ENCODE data around the gene SEMA3C. TPM values are rescaled to one million over a fixed set of nuclear protein-coding genes. Genes with fewer than 3 reads are reported as not detected.

SEMA3C gene
- total RNA-seq, 2 donors from 2014 or later: 0.09 to 0.15 TPM

DNA sequence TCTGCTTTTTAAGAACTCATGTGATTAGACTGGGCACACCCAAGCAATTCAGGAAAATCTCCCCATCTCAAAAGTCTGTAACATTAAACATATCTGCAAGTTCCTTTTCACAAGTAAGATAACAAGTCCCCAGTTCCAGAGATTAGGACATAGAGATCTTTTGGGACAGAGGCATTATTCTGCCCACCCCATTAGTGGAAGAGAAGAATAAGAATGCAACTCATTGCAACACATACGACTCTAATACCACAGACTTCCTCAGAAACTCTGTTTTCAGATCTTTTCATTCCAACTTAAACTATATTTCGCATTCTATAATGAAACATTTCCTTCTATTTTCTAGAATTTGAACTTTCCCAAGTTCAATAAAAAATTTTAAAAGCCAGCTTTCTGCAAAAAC, 137.7 kb downstream of the SEMA3C start:
- TF ChIP-seq, protein P1, sequence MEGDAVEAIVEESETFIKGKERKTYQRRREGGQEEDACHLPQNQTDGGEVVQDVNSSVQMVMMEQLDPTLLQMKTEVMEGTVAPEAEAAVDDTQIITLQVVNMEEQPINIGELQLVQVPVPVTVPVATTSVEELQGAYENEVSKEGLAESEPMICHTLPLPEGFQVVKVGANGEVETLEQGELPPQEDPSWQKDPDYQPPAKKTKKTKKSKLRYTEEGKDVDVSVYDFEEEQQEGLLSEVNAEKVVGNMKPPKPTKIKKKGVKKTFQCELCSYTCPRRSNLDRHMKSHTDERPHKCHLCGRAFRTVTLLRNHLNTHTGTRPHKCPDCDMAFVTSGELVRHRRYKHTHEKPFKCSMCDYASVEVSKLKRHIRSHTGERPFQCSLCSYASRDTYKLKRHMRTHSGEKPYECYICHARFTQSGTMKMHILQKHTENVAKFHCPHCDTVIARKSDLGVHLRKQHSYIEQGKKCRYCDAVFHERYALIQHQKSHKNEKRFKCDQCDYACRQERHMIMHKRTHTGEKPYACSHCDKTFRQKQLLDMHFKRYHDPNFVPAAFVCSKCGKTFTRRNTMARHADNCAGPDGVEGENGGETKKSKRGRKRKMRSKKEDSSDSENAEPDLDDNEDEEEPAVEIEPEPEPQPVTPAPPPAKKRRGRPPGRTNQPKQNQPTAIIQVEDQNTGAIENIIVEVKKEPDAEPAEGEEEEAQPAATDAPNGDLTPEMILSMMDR (conservative IDR thresholded peaks at IDR 0.05): no peak
- Mint-ChIP-seq H3K4me1 (peaks cover 11% of the 10 kb centered on the region), H3K4me3 (no peak overlapping the region), H3K36me3 (ENCODE audit: low read depth) (no peaks in the 10 kb centered on the region), H3K9me3 (no peaks in the 10 kb centered on the region), H3K27ac (no peak overlapping the region), H3K27me3 (ENCODE audit: insufficient read depth) (peaks cover 12% of the 10 kb centered on the region)
- Histone ChIP-seq H3K9me3 (ENCODE audit: control insufficient read depth, low read length) (no peaks in the 10 kb centered on the region), H3K9ac (ENCODE audit: extremely low read depth, low read length, poor library complexity, severe bottlenecking) (no peak overlapping the region), H3K4me3 (ENCODE audit: low read length) (no peak overlapping the region), H3K27me3 (ENCODE audit: control insufficient read depth, insufficient read depth, low read length, poor library complexity, severe bottlenecking) (no peaks in the 10 kb centered on the region), H3K36me3 (ENCODE audit: control insufficient read depth, insufficient read depth, low read length) (no peaks in the 10 kb centered on the region), H3K4me1 (ENCODE audit: control insufficient read depth, insufficient read depth, low read length) (peaks cover 10% of the 10 kb centered on the region), H3K27ac (ENCODE audit: low read depth, low read length) (peak overlapping the region; percentile 95)
- DNase-seq: no peak
- WGBS, 2 experiments (ENCODE audit: insufficient coverage in 1 of 2, insufficient read length in 1 of 2): 83% methylated on average over 2 of the region's 2 CpGs; no CpG with 5 or more reads in 1 of the 2 experiments

DNA sequence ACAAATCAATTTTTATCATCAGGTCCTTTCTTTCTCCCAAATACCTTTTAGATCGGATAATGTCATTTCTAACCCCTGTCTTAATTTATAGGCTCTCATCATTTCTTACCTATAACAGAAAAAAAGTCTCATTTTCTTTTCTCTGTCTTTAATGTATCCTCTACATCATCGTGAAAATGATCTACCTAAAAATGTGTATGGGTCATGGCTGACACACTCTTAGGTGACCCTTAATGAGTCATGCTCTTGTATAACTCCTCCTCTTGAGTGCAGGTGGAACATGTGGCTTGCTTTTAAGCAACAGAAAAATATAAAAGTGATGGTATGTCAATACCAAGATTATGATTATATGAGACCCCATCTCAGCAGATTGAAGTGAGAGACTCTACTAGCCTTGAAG, 139.4 kb downstream of the SEMA3C start:
- H3K27ac Mint-ChIP-seq: no peak overlapping the region
- H3K36me3 Mint-ChIP-seq (ENCODE audit: low read depth): no peaks in the 10 kb centered on the region
- H3K27me3 ChIP-seq (ENCODE audit: control insufficient read depth, insufficient read depth, low read length, poor library complexity, severe bottlenecking): no peaks in the 10 kb centered on the region
- no peak for DNase-seq
- peaks cover 10% of the 10 kb centered on the region for H3K4me1 ChIP-seq (ENCODE audit: control insufficient read depth, insufficient read depth, low read length)
- H3K27me3 Mint-ChIP-seq (ENCODE audit: insufficient read depth): peaks cover 25% of the 10 kb centered on the region
- H3K9me3 ChIP-seq (ENCODE audit: control insufficient read depth, low read length): no peaks in the 10 kb centered on the region
- H3K4me3 ChIP-seq (ENCODE audit: low read length): no peak overlapping the region
- H3K36me3 ChIP-seq (ENCODE audit: control insufficient read depth, insufficient read depth, low read length): no peaks in the 10 kb centered on the region
- H3K4me3 Mint-ChIP-seq: no peak overlapping the region
- 99 to 100% methylated on average over 2 of the region's 2 CpGs for WGBS, 2 experiments (ENCODE audit: insufficient coverage in 1 of 2, insufficient read length in 1 of 2)
- peaks cover 15% of the 10 kb centered on the region for H3K4me1 Mint-ChIP-seq
- TF ChIP-seq, protein P1 (conservative IDR thresholded peaks at IDR 0.05): no peak
- no peak overlapping the region for H3K9ac ChIP-seq (ENCODE audit: extremely low read depth, low read length, poor library complexity, severe bottlenecking)
- no peaks in the 10 kb centered on the region for H3K9me3 Mint-ChIP-seq
- no peak overlapping the region for H3K27ac ChIP-seq (ENCODE audit: low read depth, low read length)

DNA sequence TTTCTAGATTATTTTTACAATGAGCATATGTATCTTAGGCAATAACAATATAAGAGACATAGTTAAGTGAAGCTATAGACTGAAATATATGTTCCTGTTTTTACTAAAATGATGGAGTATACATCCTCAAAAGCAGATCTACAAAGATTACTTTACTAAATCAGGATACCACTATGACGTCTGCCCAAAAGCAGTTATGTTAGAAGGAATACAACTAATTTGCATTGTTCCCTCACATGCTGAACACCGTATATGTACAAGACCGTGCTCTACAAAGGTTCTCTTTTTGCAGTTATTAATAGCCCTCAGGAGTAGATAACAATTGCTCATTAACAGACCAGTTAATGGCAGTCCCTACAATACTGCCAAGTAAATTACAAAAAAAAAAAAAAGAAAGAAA, 143.0 kb downstream of the SEMA3C start:
- no peak overlapping the region for H3K4me3 ChIP-seq (ENCODE audit: low read length)
- no peaks in the 10 kb centered on the region for H3K36me3 ChIP-seq (ENCODE audit: control insufficient read depth, insufficient read depth, low read length)
- WGBS, 2 experiments (ENCODE audit: insufficient coverage in 1 of 2, insufficient read length in 1 of 2): 96 to 100% methylated on average over 2 to 3 of the region's 3 CpGs
- TF ChIP-seq, protein P1 (conservative IDR thresholded peaks at IDR 0.05): no peak
- peaks cover 11% of the 10 kb centered on the region for H3K4me1 ChIP-seq (ENCODE audit: control insufficient read depth, insufficient read depth, low read length)
- Mint-ChIP-seq H3K4me3 (no peak overlapping the region), H3K27ac (no peak overlapping the region), H3K27me3 (ENCODE audit: insufficient read depth) (peaks cover 32% of the 10 kb centered on the region), H3K9me3 (no peaks in the 10 kb centered on the region), H3K36me3 (ENCODE audit: low read depth) (no peaks in the 10 kb centered on the region), H3K4me1 (peaks cover 33% of the 10 kb centered on the region)
- H3K9me3 ChIP-seq (ENCODE audit: control insufficient read depth, low read length): no peaks in the 10 kb centered on the region
- no peak for DNase-seq
- no peak overlapping the region for H3K9ac ChIP-seq (ENCODE audit: extremely low read depth, low read length, poor library complexity, severe bottlenecking)
- no peaks in the 10 kb centered on the region for H3K27me3 ChIP-seq (ENCODE audit: control insufficient read depth, insufficient read depth, low read length, poor library complexity, severe bottlenecking)
- H3K27ac ChIP-seq (ENCODE audit: low read depth, low read length): no peak overlapping the region
